NCI-H2227 treated with DMSO at 0.1 percent for 48 hours (cell line): ENCODE results near the gene PACRGL.
"Not testable (repeated sequence)": the region's sequence is repeated elsewhere in the genome, so short reads cannot be mapped to it uniquely, and the experiment has no call there.

Source experiments
- DNase-seq: peaks from one replicate; lab custom pipeline; 2025; lab: John Stamatoyannopoulos, UW

PACRGL gene

DNA sequence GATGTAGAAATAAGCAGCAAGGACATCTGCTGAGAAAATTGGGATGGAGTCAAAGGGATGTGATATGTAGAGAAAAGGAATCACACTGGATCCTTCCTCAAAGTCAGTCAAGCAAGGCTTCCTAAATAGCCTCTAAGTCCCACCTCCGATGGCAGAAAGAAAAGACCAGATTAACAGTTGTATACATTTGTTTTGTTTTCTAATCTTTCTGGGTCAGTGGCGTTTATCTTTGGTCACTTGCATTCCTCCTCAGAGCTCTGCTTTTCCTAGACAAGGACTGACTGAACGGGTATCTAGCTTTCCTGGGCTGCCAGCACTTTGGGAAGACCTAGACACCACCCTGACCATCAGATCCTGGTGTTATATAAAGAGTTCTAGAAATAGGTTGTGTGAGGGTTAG lies 23.2 kb downstream of the PACRGL start:
- no peak for DNase-seq

GRCh38 chr4:20724915-20725314 lies 24.7 kb downstream of the PACRGL start:
- no peak for DNase-seq

- DNase-seq, result no peak
Measured at GRCh38 chr4:20735931-20736330, 35.7 kb downstream of the PACRGL start.

- not testable (repeated sequence) for DNase-seq
Measured at GRCh38 chr4:20746000-20746399, 45.7 kb downstream of the PACRGL start.

DNA sequence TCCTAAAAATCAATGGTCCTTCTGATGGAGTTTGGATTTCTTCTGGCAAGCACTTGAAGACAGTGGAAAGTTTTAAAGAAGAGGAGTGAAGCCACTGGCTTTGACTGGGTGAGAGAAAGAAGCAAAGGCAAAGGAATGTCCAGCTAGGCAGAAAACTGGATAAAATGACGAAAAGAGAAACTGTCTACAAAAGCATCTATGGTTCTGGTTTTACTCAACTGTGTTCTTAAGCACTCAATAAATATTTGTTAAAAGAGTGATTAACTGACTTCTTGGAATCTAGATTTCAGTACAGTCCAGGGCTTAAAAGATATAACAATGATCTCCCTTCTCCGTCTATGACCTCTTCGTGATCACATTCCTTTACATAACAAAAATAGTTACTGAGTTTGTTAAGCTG lies 52.4 kb downstream of the PACRGL start:
- no peak for DNase-seq

- no peak for DNase-seq
Measured at GRCh38 chr4:20754036-20754435, 53.8 kb downstream of the PACRGL start.

- DNase-seq, result no peak
Measured at GRCh38 chr4:20760053-20760452, 59.8 kb downstream of the PACRGL start.

- no peak for DNase-seq
Measured at GRCh38 chr4:20761382-20761781, 61.1 kb downstream of the PACRGL start.

GRCh38 chr4:20761826-20762225 lies 61.6 kb downstream of the PACRGL start:
- no peak for DNase-seq

- peak; percentile 43 for DNase-seq
Measured at GRCh38 chr4:20764366-20764992, 64.2 kb downstream of the PACRGL start.

- DNase-seq, result peak; percentile 42
Measured at GRCh38 chr4:20773144-20773997, 73.1 kb downstream of the PACRGL start.

DNA sequence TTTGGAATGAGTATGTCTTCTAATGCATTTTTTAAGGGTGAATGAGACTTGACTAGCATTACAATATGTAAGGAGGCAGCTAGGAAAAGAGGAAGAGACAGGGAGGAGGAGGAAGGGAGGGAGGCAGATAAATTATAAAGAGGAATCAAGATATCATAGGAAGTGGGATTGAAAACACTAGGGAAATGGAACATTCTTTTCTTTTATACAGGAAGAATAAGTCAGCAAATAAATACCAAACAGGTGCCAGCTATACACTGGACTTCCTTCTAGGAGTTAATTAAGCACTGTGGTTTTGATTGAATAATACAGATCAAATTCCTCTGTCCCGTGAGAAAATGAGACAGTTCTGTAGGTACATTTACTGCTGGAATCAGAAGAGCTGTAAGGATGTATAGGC lies 78.6 kb downstream of the PACRGL start:
- DNase-seq, result no peak

DNA sequence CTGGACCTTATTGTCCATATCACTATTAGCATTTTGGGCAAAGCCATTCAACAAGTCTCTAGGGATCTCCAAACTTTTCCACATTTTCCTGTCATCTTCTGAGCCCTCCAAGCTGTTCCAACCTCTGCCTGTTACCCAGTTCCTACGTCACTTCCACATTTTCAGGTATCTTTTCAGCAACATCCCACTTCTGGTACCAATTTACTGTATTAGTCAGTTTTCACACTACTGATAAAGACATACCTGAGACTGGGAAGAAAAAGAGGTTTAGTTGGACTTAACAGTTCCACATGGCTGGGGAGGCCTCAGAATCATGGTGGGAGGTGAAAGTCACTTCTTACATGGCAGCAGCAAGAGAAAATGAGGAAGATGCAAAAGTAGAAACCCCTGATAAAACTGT lies 82.9 kb downstream of the PACRGL start:
- not testable (repeated sequence) for DNase-seq

DNA sequence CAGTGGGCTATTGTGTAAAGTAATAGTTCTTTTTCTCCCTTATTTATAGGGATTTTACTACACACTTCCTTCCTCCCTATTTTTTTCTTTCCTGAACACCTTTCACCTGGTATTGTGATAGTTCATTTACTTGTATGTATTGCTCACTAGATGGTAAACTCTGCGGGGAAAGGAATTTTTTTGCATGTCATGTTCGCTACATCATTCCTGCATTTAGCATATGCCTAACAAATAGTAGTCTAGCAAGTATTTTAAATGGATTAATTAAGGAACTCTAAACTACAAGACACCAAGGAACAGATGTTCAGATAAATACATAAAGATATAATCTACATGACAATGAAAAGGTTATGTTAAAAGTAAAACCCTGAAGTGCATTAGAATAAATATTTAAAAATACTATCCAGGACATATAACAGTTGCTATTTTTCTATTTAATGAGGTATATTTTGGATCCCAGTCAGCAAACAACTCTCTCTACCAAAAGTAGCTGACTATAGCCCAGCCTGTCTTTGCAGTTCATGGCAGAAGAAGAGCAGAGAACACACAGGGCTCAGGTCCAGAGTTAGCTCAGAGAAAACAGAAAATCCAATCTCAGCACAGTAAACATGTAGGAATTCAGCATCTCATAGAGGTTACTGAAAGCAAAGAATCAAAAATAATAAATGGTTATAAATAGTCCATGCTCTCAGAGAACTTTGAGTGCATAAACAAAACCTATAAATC lies 87.8 kb downstream of the PACRGL start:
- no peak for DNase-seq
